OCI-LY1 (cell line): ENCODE data around the gene TXNRD2.
"Not testable (repeated sequence)": the region's sequence is repeated elsewhere in the genome, so short reads cannot be mapped to it uniquely, and the experiment has no call there.

ENCODE experiments used
- H2AFZ ChIP-seq: fragments of 200-600 bp; sonication (generic), shearing (Covaris generic); 2 replicates; pipeline ENCODE4 v1.6.0; 2014; ENCODE audit warnings: antibody characterized with exemption, mild to moderate bottlenecking, low read length
- H3F3A ChIP-seq: fragments of 200-600 bp; sonication (generic), shearing (Covaris generic); 2 replicates; pipeline ENCODE4 v1.6.0; 2014; ENCODE audit warnings: mild to moderate bottlenecking, antibody characterized with exemption, low read length, moderate library complexity; ENCODE audit not compliant: insufficient read depth
- H3K27ac ChIP-seq: fragments of 200-600 bp; sonication (generic); 2 replicates; pipeline ENCODE4 v1.5.1; 2014; ENCODE audit warnings: low read length, mixed run types, mild to moderate bottlenecking, low read depth; ENCODE audit not compliant: poor library complexity, severe bottlenecking
- H3K27me3 ChIP-seq: fragments of 200-600 bp; sonication (generic); 2 replicates; pipeline ENCODE4 v1.6.0; 2014; ENCODE audit warnings: antibody characterized with exemption, mild to moderate bottlenecking, low read length, moderate library complexity; ENCODE audit not compliant: insufficient read depth
- H3K36me3 ChIP-seq: fragments of 200-600 bp; sonication (generic); 2 replicates; pipeline ENCODE4 v1.6.1; 2014; ENCODE audit warnings: mild to moderate bottlenecking, antibody characterized with exemption, low read length, moderate library complexity, mixed read lengths; ENCODE audit not compliant: insufficient read depth
- H3K4me1 ChIP-seq: fragments of 200-600 bp; sonication (generic); 2 replicates; pipeline ENCODE4 v1.5.1; 2014; ENCODE audit warnings: mild to moderate bottlenecking, low read length, moderate library complexity; ENCODE audit not compliant: insufficient read depth, severe bottlenecking
- H3K4me2 ChIP-seq: fragments of 200-600 bp; sonication (generic), shearing (Covaris generic); 2 replicates; pipeline ENCODE4 v1.6.1; 2014; ENCODE audit warnings: low read length
- H3K4me3 ChIP-seq: fragments of 200-600 bp; sonication (generic); 2 replicates; pipeline ENCODE4 v1.5.1; 2014; ENCODE audit warnings: low read length, low read depth, mild to moderate bottlenecking, mixed read lengths; ENCODE audit not compliant: poor library complexity, severe bottlenecking
- H3K79me2 ChIP-seq: fragments of 200-600 bp; shearing (Covaris generic); 2 replicates; pipeline ENCODE4 v1.6.1; 2016; ENCODE audit warnings: mixed run types, low read length, mixed read lengths; ENCODE audit not compliant: insufficient read depth
- H3K9ac ChIP-seq: fragments of 200-600 bp; sonication (generic), shearing (Covaris generic); 2 replicates; pipeline ENCODE4 v1.6.1; 2014; ENCODE audit warnings: mild to moderate bottlenecking, low read length, mixed read lengths
- H3K9me2 ChIP-seq: fragments of 200-600 bp; sonication (generic), shearing (Covaris generic); 2 replicates; pipeline ENCODE4 v1.6.1; 2014; ENCODE audit warnings: low read depth, mild to moderate bottlenecking, low read length, mixed read lengths
- H3K9me3 ChIP-seq: fragments of 200-600 bp; shearing (Covaris generic); 2 replicates; pipeline ENCODE4 v1.6.1; 2014; ENCODE audit warnings: low read length, mixed read lengths
- H4K20me1 ChIP-seq: fragments of 200-600 bp; sonication (generic), shearing (Covaris generic); 2 replicates; pipeline ENCODE4 v1.6.0; 2016; ENCODE audit warnings: mild to moderate bottlenecking, low read length; ENCODE audit not compliant: insufficient read depth
- EZH2 ChIP-seq: fragments of 200-600 bp; sonication (generic), shearing (Covaris generic); IDR thresholded peaks from 2 replicates; pipeline ENCODE4 v1.8.0; 2017; ENCODE audit warnings: borderline replicate concordance, mixed run types, mild to moderate bottlenecking, antibody characterized with exemption, low read length, moderate library complexity, mixed read lengths
- TF ChIP-seq, protein P1 (sequence below): fragments of 200-600 bp; sonication (generic), shearing (Covaris generic); IDR thresholded peaks from 2 replicates; pipeline ENCODE4 v1.5.1; 2017; ENCODE audit warnings: mild to moderate bottlenecking, antibody characterized with exemption, low read length, moderate library complexity, mixed read lengths

TXNRD2 gene

DNA sequence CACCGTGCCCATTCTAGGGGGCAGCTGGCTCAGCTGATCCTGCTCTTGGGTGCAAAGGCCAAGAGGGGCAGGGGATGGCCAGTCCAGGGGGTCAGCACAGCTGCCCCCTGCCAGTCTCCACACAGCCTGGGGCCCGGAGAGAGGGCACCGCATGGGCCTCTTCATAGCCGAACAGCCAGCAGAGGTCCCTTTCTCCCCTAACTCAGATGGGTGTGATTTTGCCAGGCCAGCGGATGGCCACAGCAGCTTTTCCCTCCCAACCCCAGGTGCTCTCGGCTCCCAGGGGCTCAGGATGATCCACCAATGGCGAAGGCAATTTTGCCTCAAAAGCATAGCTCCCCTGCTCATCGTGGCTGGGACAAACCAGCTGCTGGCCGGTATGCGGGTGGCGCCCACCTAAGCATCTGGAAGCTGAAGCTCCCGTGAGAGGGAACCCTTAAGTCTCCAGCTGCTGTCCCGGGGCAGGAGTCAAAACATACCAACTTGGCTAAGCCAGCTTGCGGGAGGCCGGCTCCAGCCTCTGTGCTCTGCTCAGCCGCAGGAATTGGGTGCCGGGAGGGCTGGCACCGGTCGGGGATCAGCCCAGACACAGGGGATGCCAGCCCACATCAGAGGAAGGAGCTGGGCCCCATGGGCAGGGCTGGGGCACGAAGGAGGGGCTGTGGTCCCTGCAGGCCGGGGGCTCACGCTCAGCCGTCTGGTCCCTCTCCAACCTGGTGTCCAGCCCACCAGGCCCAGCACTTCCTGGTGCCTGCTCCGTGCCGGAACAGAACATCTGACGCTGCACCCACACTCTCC, 56.5 kb downstream of the TXNRD2 start:
- H3K4me2 ChIP-seq, result no peak overlapping the region
- no peak overlapping the region for H3K9ac ChIP-seq
- H3K27ac ChIP-seq, result no peak overlapping the region
- H3K27me3 ChIP-seq, result no peaks in the 10 kb centered on the region
- H3F3A ChIP-seq, result no peaks in the 10 kb centered on the region
- H3K79me2 ChIP-seq, result no peaks in the 10 kb centered on the region
- H3K9me2 ChIP-seq, result no peaks in the 10 kb centered on the region
- TF ChIP-seq, protein P1, sequence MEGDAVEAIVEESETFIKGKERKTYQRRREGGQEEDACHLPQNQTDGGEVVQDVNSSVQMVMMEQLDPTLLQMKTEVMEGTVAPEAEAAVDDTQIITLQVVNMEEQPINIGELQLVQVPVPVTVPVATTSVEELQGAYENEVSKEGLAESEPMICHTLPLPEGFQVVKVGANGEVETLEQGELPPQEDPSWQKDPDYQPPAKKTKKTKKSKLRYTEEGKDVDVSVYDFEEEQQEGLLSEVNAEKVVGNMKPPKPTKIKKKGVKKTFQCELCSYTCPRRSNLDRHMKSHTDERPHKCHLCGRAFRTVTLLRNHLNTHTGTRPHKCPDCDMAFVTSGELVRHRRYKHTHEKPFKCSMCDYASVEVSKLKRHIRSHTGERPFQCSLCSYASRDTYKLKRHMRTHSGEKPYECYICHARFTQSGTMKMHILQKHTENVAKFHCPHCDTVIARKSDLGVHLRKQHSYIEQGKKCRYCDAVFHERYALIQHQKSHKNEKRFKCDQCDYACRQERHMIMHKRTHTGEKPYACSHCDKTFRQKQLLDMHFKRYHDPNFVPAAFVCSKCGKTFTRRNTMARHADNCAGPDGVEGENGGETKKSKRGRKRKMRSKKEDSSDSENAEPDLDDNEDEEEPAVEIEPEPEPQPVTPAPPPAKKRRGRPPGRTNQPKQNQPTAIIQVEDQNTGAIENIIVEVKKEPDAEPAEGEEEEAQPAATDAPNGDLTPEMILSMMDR, result no peak
- TF ChIP-seq EZH2, result no peak
- peaks cover 27% of the 10 kb centered on the region for H3K4me1 ChIP-seq
- no peaks in the 10 kb centered on the region for H3K36me3 ChIP-seq
- no peaks in the 10 kb centered on the region for H3K9me3 ChIP-seq
- no peaks in the 10 kb centered on the region for H4K20me1 ChIP-seq
- H2AFZ ChIP-seq, result no peak overlapping the region
- no peak overlapping the region for H3K4me3 ChIP-seq

DNA sequence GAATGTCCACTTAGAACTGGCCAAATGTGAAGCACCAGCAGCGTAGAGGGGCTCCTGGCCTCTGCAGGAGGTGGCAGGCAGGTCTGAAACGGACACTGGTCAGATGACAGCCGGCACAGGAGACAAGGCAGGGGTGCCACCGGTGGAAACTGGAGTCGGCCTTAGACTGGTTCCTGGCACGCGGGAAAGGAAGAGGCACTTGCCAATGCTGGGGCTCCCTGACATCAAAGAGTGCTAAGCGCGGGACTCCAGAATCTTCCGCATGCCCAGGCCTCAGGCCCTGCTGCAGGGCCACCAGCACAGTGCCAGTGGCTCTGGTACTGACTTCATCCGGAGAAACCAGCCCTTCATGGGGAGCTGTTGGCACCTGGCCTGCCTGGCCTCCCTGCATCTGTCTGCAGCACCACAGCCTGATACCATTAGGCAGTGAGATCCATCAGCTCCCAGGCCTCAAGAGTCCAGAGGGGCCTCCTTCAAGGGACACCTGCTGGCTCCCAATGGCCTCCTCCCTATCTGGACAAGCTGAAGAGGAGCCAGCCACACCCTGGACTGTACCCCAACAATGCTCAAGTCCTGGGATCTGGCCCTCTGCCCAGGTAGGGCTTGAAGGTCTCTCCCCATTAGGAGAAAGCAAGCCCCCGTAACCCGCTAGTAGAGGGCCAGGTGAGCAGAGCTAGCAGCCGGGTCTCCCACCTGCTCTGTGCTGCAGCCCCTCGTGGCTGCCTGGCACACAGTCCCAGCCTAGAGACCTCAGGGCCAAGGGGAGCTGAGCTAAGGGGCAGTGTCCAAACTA, 57.3 kb downstream of the TXNRD2 start:
- Histone ChIP-seq H3F3A (no peaks in the 10 kb centered on the region), H3K4me1 (peaks cover 20% of the 10 kb centered on the region), H3K27ac (no peak overlapping the region), H3K27me3 (no peaks in the 10 kb centered on the region), H4K20me1 (no peaks in the 10 kb centered on the region), H3K9ac (no peak overlapping the region), H3K9me3 (no peaks in the 10 kb centered on the region), H3K4me2 (no peak overlapping the region), H3K9me2 (no peaks in the 10 kb centered on the region), H2AFZ (no peak overlapping the region), H3K36me3 (no peaks in the 10 kb centered on the region), H3K79me2 (no peaks in the 10 kb centered on the region), H3K4me3 (no peak overlapping the region)
- TF ChIP-seq EZH2, result no peak
- TF ChIP-seq, protein P1, result no peak

DNA sequence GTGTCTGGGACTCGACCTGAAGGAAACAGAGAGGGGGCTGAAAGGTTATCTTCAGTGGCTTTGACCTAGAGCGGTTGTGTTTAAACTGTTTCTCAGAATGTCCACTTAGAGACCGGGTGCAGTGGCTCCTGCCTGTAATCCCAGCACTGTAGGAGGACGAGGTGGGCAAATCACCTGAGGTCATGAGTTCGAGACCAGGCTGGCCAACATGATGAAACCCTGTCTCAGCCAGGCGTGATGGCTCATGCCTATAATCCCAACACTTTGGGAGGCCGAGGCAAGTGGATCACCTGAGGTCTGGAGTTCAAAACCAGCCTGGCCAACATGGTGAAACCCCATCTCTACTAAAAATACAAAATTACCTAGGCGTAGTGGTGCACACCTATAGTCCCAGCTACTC, 58.2 kb downstream of the TXNRD2 start:
- not testable (repeated sequence) for H2AFZ ChIP-seq, H3F3A ChIP-seq, H3K9ac ChIP-seq, H3K9me2 ChIP-seq, H3K27ac ChIP-seq, H3K9me3 ChIP-seq, H3K79me2 ChIP-seq, H3K36me3 ChIP-seq, H3K4me2 ChIP-seq, H4K20me1 ChIP-seq, H3K27me3 ChIP-seq, H3K4me3 ChIP-seq
- peaks cover 20% of the 10 kb centered on the region for H3K4me1 ChIP-seq
